ENCODE measurements around the gene RPS28.

Gene RPS28

DNA sequence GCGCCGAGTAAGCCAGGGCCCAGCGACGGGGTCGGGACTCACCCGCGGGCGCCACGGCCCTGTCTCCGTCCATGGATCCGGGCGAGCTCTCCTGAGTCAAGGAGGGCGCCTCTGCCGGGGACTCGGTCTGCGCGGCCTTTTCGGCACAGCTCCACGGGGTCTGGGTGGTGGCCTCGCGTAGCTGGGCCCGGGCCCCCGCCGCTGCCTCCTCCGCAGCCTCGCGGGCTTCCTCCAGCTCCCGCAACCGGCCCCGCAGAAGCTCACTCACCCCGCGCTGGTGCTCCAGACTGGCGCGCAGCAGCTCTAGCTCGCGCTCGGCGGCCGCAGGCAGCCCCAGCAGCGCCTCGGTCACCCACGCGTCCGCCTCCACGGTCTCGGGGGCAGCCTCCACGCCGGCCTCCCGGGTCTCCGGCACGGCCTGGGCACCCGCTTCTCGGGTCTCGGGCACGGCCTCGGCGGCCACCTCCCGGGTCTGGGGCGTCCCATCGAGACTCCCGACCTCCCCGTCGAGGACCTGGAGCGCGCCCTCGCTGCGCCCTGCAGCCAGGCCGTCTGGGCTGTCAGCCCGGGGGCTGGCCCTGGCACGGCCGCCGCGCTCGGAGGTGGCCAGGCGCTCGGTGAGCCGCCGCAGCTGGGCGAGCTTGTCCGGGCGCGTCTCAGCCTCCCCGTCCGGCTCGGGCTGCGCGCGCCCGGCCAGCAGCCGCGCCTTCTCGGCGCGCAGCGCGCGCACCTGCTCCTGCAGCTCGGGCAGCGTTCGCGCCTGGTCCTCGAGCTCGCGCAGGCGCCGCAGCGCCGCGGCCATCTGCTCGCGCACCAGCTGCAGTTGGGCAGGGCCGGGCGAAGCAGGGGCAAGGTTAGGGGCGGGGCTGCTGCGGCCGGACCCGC, 13.4 kb downstream of the RPS28 start:
- TF ChIP-seq ISL1 (CRISPR knock-in tag; IDR thresholded peaks at IDR 0.05) (no peak), CREB5 (CRISPR knock-in tag; IDR thresholded peaks at IDR 0.05; ENCODE audit: low read depth) (no peak), ZNF70 (CRISPR knock-in tag; IDR thresholded peaks at IDR 0.05) (no peak), POU6F1 (CRISPR knock-in tag; IDR thresholded peaks at IDR 0.05; ENCODE audit: borderline replicate concordance, low read depth) (no peak), ZFP30 (CRISPR knock-in tag; IDR thresholded peaks at IDR 0.05) (no peak), OSR1 (CRISPR knock-in tag; IDR thresholded peaks at IDR 0.05) (no peak), CSDC2 (CRISPR knock-in tag; IDR thresholded peaks at IDR 0.05) (no peak)
- TF ChIP-seq, protein P1, sequence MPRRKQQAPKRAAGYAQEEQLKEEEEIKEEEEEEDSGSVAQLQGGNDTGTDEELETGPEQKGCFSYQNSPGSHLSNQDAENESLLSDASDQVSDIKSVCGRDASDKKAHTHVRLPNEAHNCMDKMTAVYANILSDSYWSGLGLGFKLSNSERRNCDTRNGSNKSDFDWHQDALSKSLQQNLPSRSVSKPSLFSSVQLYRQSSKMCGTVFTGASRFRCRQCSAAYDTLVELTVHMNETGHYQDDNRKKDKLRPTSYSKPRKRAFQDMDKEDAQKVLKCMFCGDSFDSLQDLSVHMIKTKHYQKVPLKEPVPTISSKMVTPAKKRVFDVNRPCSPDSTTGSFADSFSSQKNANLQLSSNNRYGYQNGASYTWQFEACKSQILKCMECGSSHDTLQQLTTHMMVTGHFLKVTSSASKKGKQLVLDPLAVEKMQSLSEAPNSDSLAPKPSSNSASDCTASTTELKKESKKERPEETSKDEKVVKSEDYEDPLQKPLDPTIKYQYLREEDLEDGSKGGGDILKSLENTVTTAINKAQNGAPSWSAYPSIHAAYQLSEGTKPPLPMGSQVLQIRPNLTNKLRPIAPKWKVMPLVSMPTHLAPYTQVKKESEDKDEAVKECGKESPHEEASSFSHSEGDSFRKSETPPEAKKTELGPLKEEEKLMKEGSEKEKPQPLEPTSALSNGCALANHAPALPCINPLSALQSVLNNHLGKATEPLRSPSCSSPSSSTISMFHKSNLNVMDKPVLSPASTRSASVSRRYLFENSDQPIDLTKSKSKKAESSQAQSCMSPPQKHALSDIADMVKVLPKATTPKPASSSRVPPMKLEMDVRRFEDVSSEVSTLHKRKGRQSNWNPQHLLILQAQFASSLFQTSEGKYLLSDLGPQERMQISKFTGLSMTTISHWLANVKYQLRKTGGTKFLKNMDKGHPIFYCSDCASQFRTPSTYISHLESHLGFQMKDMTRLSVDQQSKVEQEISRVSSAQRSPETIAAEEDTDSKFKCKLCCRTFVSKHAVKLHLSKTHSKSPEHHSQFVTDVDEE (CRISPR knock-in tag; IDR thresholded peaks at IDR 0.05) = no peak
- ATAC-seq = peak; percentile 46

- TF ChIP-seq ZFP3 (CRISPR knock-in tag; IDR thresholded peaks at IDR 0.05) = no peak
- no peak for ATAC-seq
These were observed 14.2 kb downstream of the RPS28 start for GRCh38 chr19:8335343-8336071.

- TF ChIP-seq ZC3H10 (CRISPR knock-in tag; IDR thresholded peaks at IDR 0.05) = no peak
- no peak for TF ChIP-seq CSDC2 (CRISPR knock-in tag; IDR thresholded peaks at IDR 0.05)
- TF ChIP-seq BACH2 (CRISPR knock-in tag; IDR thresholded peaks at IDR 0.05; ENCODE audit: borderline replicate concordance) = no peak
- no peak for ATAC-seq
These were observed 14.8 kb downstream of the RPS28 start for GRCh38 chr19:8336072-8336569.

GRCh38 chr19:8336660-8337059, 15.4 kb downstream of the RPS28 start:
- TF ChIP-seq PATZ1 (CRISPR knock-in tag; IDR thresholded peaks at IDR 0.05; ENCODE audit: borderline replicate concordance) = no peak

GRCh38 chr19:8337728-8338127, 16.4 kb downstream of the RPS28 start:
- TF ChIP-seq CSRNP3 (CRISPR knock-in tag; IDR thresholded peaks at IDR 0.05) (no peak), PPARA (CRISPR knock-in tag; IDR thresholded peaks at IDR 0.05; ENCODE audit: borderline replicate concordance) (no peak), OSR1 (CRISPR knock-in tag; IDR thresholded peaks at IDR 0.05) (no peak), GLIS3 (CRISPR knock-in tag; IDR thresholded peaks at IDR 0.05) (no peak), CSDC2 (CRISPR knock-in tag; IDR thresholded peaks at IDR 0.05) (no peak), CREB5 (CRISPR knock-in tag; IDR thresholded peaks at IDR 0.05; ENCODE audit: low read depth) (no peak)
- ATAC-seq = no peak

More at GRCh38 chr19:8336660-8337059, 15.4 kb downstream of the RPS28 start:
- ATAC-seq = no peak
